ENCODE measurements around the gene SEC62. TPM values are rescaled to one million over a fixed set of nuclear protein-coding genes. Genes with fewer than 3 reads are reported as not detected.

SEC62 gene
- total RNA-seq, result 100 to 1,000 TPM in 1 of 2 donors, 10 to 100 TPM in 1; 94.4 to 101 TPM
- long read RNA-seq, full-length matches to known transcripts, result 7 of 18 reads
- long read RNA-seq, partial matches to known transcripts, result 7 of 18 reads
- long read RNA-seq, other reads (novel, unspliced or antisense), result 4 of 18 reads

- DNase-seq (peak; percentile 96), ATAC-seq (peak; percentile 99)
- intact Hi-C loops (cut with DNase I), result loop anchor here in 1 of 2 donors (2.0 to 5.0 kb wide), 2 partner anchors 102 to 204 kb away; no protein-coding TSS in a partner anchor
Observed at GRCh38 chr3:169966428-169966950, at the start of gene SEC62. Gene SEC62, plus strand, starts transcription at chr3:169966807. Its CDS starts 16 bp downstream, at chr3:169966823.

GRCh38 chr3:169923189-169923588 lies 43.4 kb upstream of the SEC62 start:
- intact Hi-C loops (cut with DNase I), result no loop called here
- ATAC-seq (peak; percentile 88 to 93), DNase-seq (peak; percentile 76)

GRCh38 chr3:169923831-169924230 lies 42.8 kb upstream of the SEC62 start:
- ATAC-seq (no peak), DNase-seq (no peak)
- intact Hi-C loops (cut with DNase I), result no loop called here

- intact Hi-C loops (cut with DNase I), result no loop called here
- no peak for ATAC-seq
Observed at GRCh38 chr3:169929830-169930519, 36.6 kb upstream of the SEC62 start.

GRCh38 chr3:169930843-169931242 lies 35.8 kb upstream of the SEC62 start:
- no peak for ATAC-seq
- intact Hi-C loops (cut with DNase I), result no loop called here

More at GRCh38 chr3:169929830-169930519, 36.6 kb upstream of the SEC62 start:
- no peak for DNase-seq

GRCh38 chr3:169931747-169932520 lies 34.7 kb upstream of the SEC62 start:
- no peak for DNase-seq
- no peak for ATAC-seq
- intact Hi-C loops (cut with DNase I), result no loop called here

More at GRCh38 chr3:169930843-169931242, 35.8 kb upstream of the SEC62 start:
- no peak for DNase-seq

GRCh38 chr3:169939320-169939719 lies 27.3 kb upstream of the SEC62 start:
- no peak for ATAC-seq
- no peak for DNase-seq
- intact Hi-C loops (cut with DNase I), result no loop called here

GRCh38 chr3:169939751-169940150 lies 26.9 kb upstream of the SEC62 start:
- intact Hi-C loops (cut with DNase I), result no loop called here

GRCh38 chr3:169940470-169941181 lies 26.0 kb upstream of the SEC62 start:
- no peak for DNase-seq
- ATAC-seq, result no peak
- intact Hi-C loops (cut with DNase I), result no loop called here

More at GRCh38 chr3:169939751-169940150, 26.9 kb upstream of the SEC62 start:
- DNase-seq (no peak), ATAC-seq (no peak)

- intact Hi-C loops (cut with DNase I), result no loop called here
- ATAC-seq (peak in 1 of 2 donors; percentile 60), DNase-seq (no peak)
Observed at GRCh38 chr3:169945313-169945712, 21.3 kb upstream of the SEC62 start.

GRCh38 chr3:169946336-169946735 lies 20.3 kb upstream of the SEC62 start:
- DNase-seq (no peak), ATAC-seq (no peak)
- intact Hi-C loops (cut with DNase I), result no loop called here

- no peak for ATAC-seq
- DNase-seq, result no peak
- intact Hi-C loops (cut with DNase I), result no loop called here
Observed at GRCh38 chr3:169948559-169949448, 17.8 kb upstream of the SEC62 start.

- intact Hi-C loops (cut with DNase I), result no loop called here
Observed at GRCh38 chr3:169952045-169952444, 14.6 kb upstream of the SEC62 start.

GRCh38 chr3:169953462-169954141 lies 13.0 kb upstream of the SEC62 start:
- ATAC-seq, result no peak
- intact Hi-C loops (cut with DNase I), result no loop called here
- DNase-seq, result no peak

More at GRCh38 chr3:169952045-169952444, 14.6 kb upstream of the SEC62 start:
- ATAC-seq (no peak), DNase-seq (no peak)

- intact Hi-C loops (cut with DNase I), result no loop called here
- DNase-seq, result no peak
- no peak for ATAC-seq
Observed at GRCh38 chr3:169954142-169954756, 12.4 kb upstream of the SEC62 start.

GRCh38 chr3:169955406-169955805 lies 11.2 kb upstream of the SEC62 start:
- intact Hi-C loops (cut with DNase I), result no loop called here
- ATAC-seq (no peak), DNase-seq (no peak)

GRCh38 chr3:169964176-169964575 lies 2.4 kb upstream of the SEC62 start:
- intact Hi-C loops (cut with DNase I), result no loop called here
- ATAC-seq (no peak), DNase-seq (no peak)
